Measurements from ENCODE around the gene MAP7. TPM values are rescaled to one million over a fixed set of nuclear protein-coding genes. Genes with fewer than 3 reads are reported as not detected.

MAP7 gene
- total RNA-seq, 2 experiments from 2014 or later, result 1.1 to 1.3 TPM

- H3K4me3 Mint-ChIP-seq, result no peak overlapping the region
- DNase-seq, result no peak
- no peaks in the 10 kb centered on the region for H3K4me1 Mint-ChIP-seq (ENCODE audit: low read depth)
- CTCF ChIA-PET, result interaction anchor here (0.5 to 0.6 kb wide), 2 partner anchors 15 to 42 kb away, joined by 3 to 4 read pairs; no protein-coding TSS in a partner anchor
- intact Hi-C loops (cut with micrococcal nuclease), result no loop called here
- H3K36me3 Mint-ChIP-seq (ENCODE audit: low read depth), result peaks cover 16% of the 10 kb centered on the region
- no peak overlapping the region for H3K27ac Mint-ChIP-seq
- no peaks in the 10 kb centered on the region for H3K9me3 Mint-ChIP-seq
- H3K27me3 Mint-ChIP-seq (ENCODE audit: low read depth), result no peaks in the 10 kb centered on the region
Measured at GRCh38 chr6:136562211-136562610, 12.0 kb upstream of the MAP7 start.

- peaks cover 5% of the 10 kb centered on the region for H3K36me3 Mint-ChIP-seq (ENCODE audit: low read depth)
- DNase-seq, result no peak
- no peak overlapping the region for H3K4me3 Mint-ChIP-seq
- H3K9me3 Mint-ChIP-seq, result no peaks in the 10 kb centered on the region
- peaks cover 4% of the 10 kb centered on the region for H3K4me1 Mint-ChIP-seq (ENCODE audit: low read depth)
- intact Hi-C loops (cut with micrococcal nuclease), result no loop called here
- H3K27ac Mint-ChIP-seq, result no peak overlapping the region
- H3K27me3 Mint-ChIP-seq (ENCODE audit: low read depth), result peaks cover 25% of the 10 kb centered on the region
- CTCF ChIA-PET, result interaction anchor here (1.5 kb wide), 1 partner anchor 91 kb away, joined by 3 read pairs; no protein-coding TSS in a partner anchor
Measured at GRCh38 chr6:136553166-136553787, 3.1 kb upstream of the MAP7 start.

GRCh38 chr6:136552054-136552453 is 1.8 kb upstream of the MAP7 start:
- Mint-ChIP-seq H3K4me3 (no peak overlapping the region), H3K9me3 (no peaks in the 10 kb centered on the region), H3K36me3 (ENCODE audit: low read depth) (no peaks in the 10 kb centered on the region), H3K27me3 (ENCODE audit: low read depth) (peaks cover 27% of the 10 kb centered on the region), H3K27ac (no peak overlapping the region), H3K4me1 (ENCODE audit: low read depth) (peaks cover 4% of the 10 kb centered on the region)
- intact Hi-C loops (cut with micrococcal nuclease), result no loop called here
- no peak for DNase-seq
- CTCF ChIA-PET, result interaction anchor here (0.6 to 1.1 kb wide), 5 partner anchors 27 to 326 kb away, joined by 3 to 6 read pairs (median 3); partner anchors contain the start of gene MTFR2

GRCh38 chr6:136551103-136551502 is 881 bp upstream of the MAP7 start:
- H3K27me3 Mint-ChIP-seq (ENCODE audit: low read depth), result peaks cover 35% of the 10 kb centered on the region
- DNase-seq, result no peak
- peak overlapping the region; percentile 26 for H3K4me3 Mint-ChIP-seq
- H3K4me1 Mint-ChIP-seq (ENCODE audit: low read depth), result peaks cover 4% of the 10 kb centered on the region
- H3K36me3 Mint-ChIP-seq (ENCODE audit: low read depth), result no peaks in the 10 kb centered on the region
- H3K27ac Mint-ChIP-seq, result no peak overlapping the region
- intact Hi-C loops (cut with micrococcal nuclease), result loop anchor here (2.0 kb wide), 2 partner anchors 172 to 262 kb away; partner anchors contain the start of gene BCLAF1
- CTCF ChIA-PET, result interaction anchor here (0.5 to 1.3 kb wide), 10 partner anchors 15 to 325 kb away, joined by 3 to 6 read pairs (median 3); partner anchors contain the start of gene MTFR2
- H3K9me3 Mint-ChIP-seq, result no peaks in the 10 kb centered on the region

GRCh38 chr6:136550045-136550329 is 235 bp downstream of the MAP7 start:
- H3K27me3 Mint-ChIP-seq (ENCODE audit: low read depth), result peaks cover 43% of the 10 kb centered on the region
- H3K27ac Mint-ChIP-seq, result no peak overlapping the region
- CTCF ChIA-PET, result interaction anchor here (0.6 to 1.7 kb wide), 8 partner anchors 16 to 235 kb away, joined by 3 to 7 read pairs (median 4); no protein-coding TSS in a partner anchor
- H3K36me3 Mint-ChIP-seq (ENCODE audit: low read depth), result no peaks in the 10 kb centered on the region
- no peak for DNase-seq
- H3K4me1 Mint-ChIP-seq (ENCODE audit: low read depth), result peaks cover 4% of the 10 kb centered on the region
- intact Hi-C loops (cut with micrococcal nuclease), result loop anchor here (1.0 to 2.0 kb wide), 3 partner anchors 171 to 261 kb away; partner anchors contain the start of gene BCLAF1
- H3K9me3 Mint-ChIP-seq, result no peaks in the 10 kb centered on the region
- H3K4me3 Mint-ChIP-seq, result peak overlapping the region; percentile 52

DNA sequence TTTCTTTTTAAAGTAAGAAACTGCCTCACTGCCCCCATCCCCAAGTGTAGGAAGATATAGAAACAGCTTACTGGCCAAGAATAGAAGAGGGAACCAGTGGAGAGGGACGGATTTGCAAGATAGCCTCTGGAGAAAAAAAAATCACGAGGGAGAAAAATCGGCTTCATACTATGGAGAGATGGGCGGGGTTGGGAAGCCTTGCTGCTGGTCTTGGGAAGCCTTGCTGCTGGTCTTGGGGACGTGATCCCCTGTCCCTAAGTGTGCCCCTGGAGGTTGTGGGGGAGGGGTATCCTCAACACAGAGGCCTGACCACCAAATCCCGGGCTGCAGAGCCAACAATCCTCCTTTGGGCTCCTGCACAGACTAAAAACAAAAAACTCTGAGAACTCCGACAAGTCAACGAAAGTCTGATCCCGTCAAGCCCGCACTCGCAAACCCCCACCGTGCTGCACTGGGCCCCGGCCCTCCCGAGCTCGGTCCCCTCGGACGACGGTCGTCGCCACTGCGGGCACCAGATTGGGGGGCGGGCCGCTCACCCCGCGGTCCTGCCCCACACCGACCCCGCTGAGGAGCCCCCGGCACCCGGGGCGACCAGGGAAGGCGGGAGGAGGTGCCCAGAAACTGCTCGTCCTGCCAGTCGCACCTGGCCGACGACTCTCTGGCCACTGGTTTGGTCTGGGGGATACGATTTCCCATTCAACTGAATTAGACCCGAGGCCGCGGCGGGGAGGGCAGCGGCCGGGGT is 750 bp downstream of the MAP7 start:
- H3K27ac Mint-ChIP-seq, result no peak overlapping the region
- H3K9me3 Mint-ChIP-seq, result no peaks in the 10 kb centered on the region
- DNase-seq, result no peak
- peaks cover 4% of the 10 kb centered on the region for H3K4me1 Mint-ChIP-seq (ENCODE audit: low read depth)
- H3K27me3 Mint-ChIP-seq (ENCODE audit: low read depth), result peaks cover 47% of the 10 kb centered on the region
- CTCF ChIA-PET, result interaction anchor here (0.8 to 1.7 kb wide), 7 partner anchors 16 to 235 kb away, joined by 3 to 7 read pairs (median 4); no protein-coding TSS in a partner anchor
- peak overlapping the region; percentile 54 for H3K4me3 Mint-ChIP-seq
- no peaks in the 10 kb centered on the region for H3K36me3 Mint-ChIP-seq (ENCODE audit: low read depth)
- intact Hi-C loops (cut with micrococcal nuclease), result loop anchor here (1.0 to 10.0 kb wide), 6 partner anchors 23 to 1045 kb away; partner anchors contain the start of gene BCLAF1

DNA sequence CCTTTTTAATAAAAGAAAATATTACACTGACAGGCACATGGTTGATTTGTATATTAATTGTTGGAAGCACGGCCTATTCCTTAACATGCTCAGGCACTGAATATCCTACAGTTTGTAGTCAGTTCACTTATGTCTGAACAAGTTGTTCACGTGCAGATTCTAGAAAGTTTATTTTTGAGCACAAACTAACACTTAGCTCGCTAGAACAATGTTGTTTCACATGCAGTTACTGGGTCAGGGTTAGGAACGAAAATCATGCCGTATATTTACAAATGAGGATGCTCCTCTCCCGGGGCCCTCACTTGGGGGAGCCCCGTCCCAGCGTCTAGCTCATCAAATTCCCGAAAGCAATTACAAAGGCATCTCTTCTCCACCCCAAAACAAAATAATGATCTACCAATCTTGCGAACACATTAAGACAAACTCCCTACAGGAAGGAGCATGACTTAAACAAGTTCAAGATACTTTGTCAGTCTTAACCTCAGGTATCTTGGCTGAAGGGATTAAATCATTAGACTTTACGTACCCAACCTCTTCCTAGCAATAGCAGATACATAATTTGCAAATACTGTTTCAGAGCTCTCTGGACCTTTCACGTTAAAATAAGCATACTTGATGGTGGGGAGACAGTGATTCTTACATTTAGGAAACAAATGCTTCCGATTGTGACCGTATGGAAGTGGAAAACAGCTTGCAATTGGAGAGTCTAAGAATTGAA is 1.5 kb downstream of the MAP7 start:
- H3K9me3 Mint-ChIP-seq, result no peaks in the 10 kb centered on the region
- H3K36me3 Mint-ChIP-seq (ENCODE audit: low read depth), result no peaks in the 10 kb centered on the region
- DNase-seq, result no peak
- peaks cover 53% of the 10 kb centered on the region for H3K27me3 Mint-ChIP-seq (ENCODE audit: low read depth)
- H3K4me1 Mint-ChIP-seq (ENCODE audit: low read depth), result peaks cover 4% of the 10 kb centered on the region
- intact Hi-C loops (cut with micrococcal nuclease), result loop anchor here (1.0 to 10.0 kb wide), 3 partner anchors 22 to 1044 kb away; no protein-coding TSS in a partner anchor
- CTCF ChIA-PET, result interaction anchor here (1.1 to 1.7 kb wide), 3 partner anchors 17 to 125 kb away, joined by 3 to 7 read pairs (median 3); no protein-coding TSS in a partner anchor
- peak overlapping the region; percentile 54 for H3K4me3 Mint-ChIP-seq
- no peak overlapping the region for H3K27ac Mint-ChIP-seq

GRCh38 chr6:136547871-136548270 is 2.4 kb downstream of the MAP7 start:
- H3K27ac Mint-ChIP-seq, result no peak overlapping the region
- no peaks in the 10 kb centered on the region for H3K36me3 Mint-ChIP-seq (ENCODE audit: low read depth)
- CTCF ChIA-PET, result interaction anchor here (0.7 to 1.2 kb wide), 6 partner anchors 15 to 262 kb away, joined by 3 to 5 read pairs (median 3); no protein-coding TSS in a partner anchor
- intact Hi-C loops (cut with micrococcal nuclease), result loop anchor here (10.0 kb wide), 2 partner anchors 303 to 1043 kb away; no protein-coding TSS in a partner anchor
- H3K27me3 Mint-ChIP-seq (ENCODE audit: low read depth), result peaks cover 58% of the 10 kb centered on the region
- no peaks in the 10 kb centered on the region for H3K9me3 Mint-ChIP-seq
- no peak overlapping the region for H3K4me3 Mint-ChIP-seq
- H3K4me1 Mint-ChIP-seq (ENCODE audit: low read depth), result peaks cover 4% of the 10 kb centered on the region
- no peak for DNase-seq

DNA sequence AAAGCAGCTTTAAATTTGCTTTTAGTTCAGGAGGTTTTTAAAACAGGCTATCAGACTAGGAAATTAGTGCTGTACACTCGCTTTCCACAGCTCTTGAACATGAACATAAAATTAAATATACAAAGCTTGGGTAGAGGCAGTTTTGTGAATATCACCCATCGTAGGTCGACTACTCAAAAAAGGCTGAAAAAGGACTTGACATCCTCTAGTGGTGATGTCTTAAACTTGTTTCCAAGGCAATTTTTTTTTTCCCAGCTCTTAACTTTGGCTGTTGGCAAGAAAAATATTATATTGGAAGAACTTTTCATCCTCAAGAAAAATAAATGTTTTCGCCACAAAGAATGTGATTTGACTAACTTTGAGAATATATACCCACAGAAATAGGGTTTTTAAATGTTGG is 2.9 kb downstream of the MAP7 start:
- no peaks in the 10 kb centered on the region for H3K36me3 Mint-ChIP-seq (ENCODE audit: low read depth)
- no peak for DNase-seq
- H3K4me3 Mint-ChIP-seq, result no peak overlapping the region
- peaks cover 4% of the 10 kb centered on the region for H3K4me1 Mint-ChIP-seq (ENCODE audit: low read depth)
- CTCF ChIA-PET, result interaction anchor here (0.6 to 1.2 kb wide), 10 partner anchors 9 to 262 kb away, joined by 3 to 5 read pairs (median 3); no protein-coding TSS in a partner anchor
- H3K9me3 Mint-ChIP-seq, result no peaks in the 10 kb centered on the region
- intact Hi-C loops (cut with micrococcal nuclease), result loop anchor here (10.0 kb wide), 2 partner anchors 303 to 1043 kb away; no protein-coding TSS in a partner anchor
- H3K27ac Mint-ChIP-seq, result no peak overlapping the region
- peaks cover 55% of the 10 kb centered on the region for H3K27me3 Mint-ChIP-seq (ENCODE audit: low read depth)

DNA sequence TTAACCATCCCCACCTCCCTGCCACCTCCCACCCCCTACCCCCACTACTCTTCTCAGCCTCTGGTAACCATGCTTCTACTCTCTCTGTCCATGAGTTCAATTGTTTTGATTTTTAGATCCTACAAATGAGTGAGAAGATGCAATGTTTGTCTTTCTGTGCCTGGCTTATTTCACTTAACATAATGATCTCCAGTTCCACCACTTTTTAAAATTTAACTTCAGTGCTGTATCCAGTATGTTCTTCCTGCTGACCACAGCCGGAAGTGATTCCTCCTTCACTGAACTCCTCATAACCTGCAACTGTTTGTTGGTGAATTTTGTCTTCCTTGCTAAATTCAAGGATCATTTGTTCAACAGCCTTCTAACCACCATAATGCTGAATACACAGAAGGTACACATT is 3.9 kb downstream of the MAP7 start:
- H3K9me3 Mint-ChIP-seq, result no peaks in the 10 kb centered on the region

GRCh38 chr6:136544326-136544725 is 5.9 kb downstream of the MAP7 start:
- no peaks in the 10 kb centered on the region for H3K9me3 Mint-ChIP-seq
- no peaks in the 10 kb centered on the region for H3K36me3 Mint-ChIP-seq (ENCODE audit: low read depth)
- H3K4me3 Mint-ChIP-seq, result no peak overlapping the region
- no peak for DNase-seq
- CTCF ChIA-PET, result interaction anchor here (0.7 kb wide), 1 partner anchor 156 kb away, joined by 3 read pairs; no protein-coding TSS in a partner anchor
- peaks cover 47% of the 10 kb centered on the region for H3K27me3 Mint-ChIP-seq (ENCODE audit: low read depth)
- H3K4me1 Mint-ChIP-seq (ENCODE audit: low read depth), result peaks cover 3% of the 10 kb centered on the region
- H3K27ac Mint-ChIP-seq, result no peak overlapping the region
- intact Hi-C loops (cut with micrococcal nuclease), result loop anchor here (10.0 kb wide), 2 partner anchors 300 to 1040 kb away; no protein-coding TSS in a partner anchor

More for the DNA sequence above, 3.9 kb downstream of the MAP7 start:
- intact Hi-C loops (cut with micrococcal nuclease), result loop anchor here (10.0 kb wide), 2 partner anchors 302 to 1042 kb away; no protein-coding TSS in a partner anchor
- Mint-ChIP-seq H3K27ac (no peak overlapping the region), H3K27me3 (ENCODE audit: low read depth) (peaks cover 49% of the 10 kb centered on the region), H3K4me1 (ENCODE audit: low read depth) (peaks cover 4% of the 10 kb centered on the region), H3K36me3 (ENCODE audit: low read depth) (no peaks in the 10 kb centered on the region), H3K4me3 (no peak overlapping the region)
- no peak for DNase-seq
- CTCF ChIA-PET, result interaction anchor here (1.1 to 1.2 kb wide), 3 partner anchors 10 to 182 kb away, joined by 3 to 5 read pairs (median 3); no protein-coding TSS in a partner anchor
